CD14-positive monocyte (primary cell): Measurements from ENCODE around the gene TRAK2. TPM values are rescaled to one million over a fixed set of nuclear protein-coding genes. Genes with fewer than 3 reads are reported as not detected.

Experiments
- DNase-seq, 3 donors: peaks; one replicate each; pipeline ENCODE4 v3.0.0-alpha.2; 2011 to 2022
- H2AFZ ChIP-seq: 2 replicates; pipeline ENCODE4 v1.6.0; 2012; ENCODE audit warnings: mild to moderate bottlenecking, low read depth, low read length, inconsistent platforms; ENCODE audit not compliant: insufficient read depth, poor library complexity, severe bottlenecking
- H3K27ac ChIP-seq, 2 donors: 1 replicate in 1 of 2; 2 replicates in 1 of 2; pipeline ENCODE4 v1.5.1; 2012 to 2013; ENCODE audit warnings: low read length in 2 of 2, control low read depth in 1 of 2, inconsistent platforms in 1 of 2, low read depth in 1 of 2, mild to moderate bottlenecking in 1 of 2
- H3K27me3 ChIP-seq, 2 donors: one replicate each; pipeline versions ENCODE4 v1.6.0 to v1.6.1; 2011 to 2013; ENCODE audit warnings: low read length in 2 of 2; ENCODE audit not compliant: control insufficient read depth in 2 of 2, insufficient read depth in 2 of 2
- H3K36me3 ChIP-seq, 2 donors: replicated peaks in 1 of 2; 1 replicate in 1 of 2; 2 replicates in 1 of 2; pipeline versions ENCODE4 v1.5.1 to v1.6.1; 2012 to 2013; ENCODE audit warnings: low read length in 2 of 2, control low read depth in 1 of 2, inconsistent platforms in 1 of 2, mild to moderate bottlenecking in 1 of 2; ENCODE audit not compliant: insufficient read depth in 2 of 2, control insufficient read depth in 1 of 2
- H3K4me1 ChIP-seq, 2 donors: 1 replicate in 1 of 2; 2 replicates in 1 of 2; pipeline versions ENCODE4 v1.5.1 to v1.6.1; 2012 to 2013; ENCODE audit warnings: low read length in 2 of 2, control low read depth in 1 of 2, inconsistent platforms in 1 of 2, mild to moderate bottlenecking in 1 of 2, moderate library complexity in 1 of 2; ENCODE audit not compliant: insufficient read depth in 2 of 2, control insufficient read depth in 1 of 2
- H3K4me2 ChIP-seq: replicated peaks from 2 replicates; pipeline ENCODE3; 2012; ENCODE audit warnings: low read length, moderate library complexity, mild to moderate bottlenecking; ENCODE audit not compliant: poor library complexity, severe bottlenecking; ENCODE audit errors: extremely low read depth
- H3K4me3 ChIP-seq, 3 experiments: fragments of 200-600 bp in 1 of 3; sonication (generic) in 1 of 3; replicated peaks in 1 of 3; 1 replicate in 2 of 3; 2 replicates in 1 of 3; pipeline ENCODE4 v1.5.1; 2011 to 2013; ENCODE audit warnings: low read length in 3 of 3, mild to moderate bottlenecking in 3 of 3, control low read depth in 2 of 3, low read depth in 2 of 3, inconsistent platforms in 1 of 3, moderate library complexity in 1 of 3
- H3K79me2 ChIP-seq: 2 replicates; pipeline ENCODE4 v1.6.0; 2012; ENCODE audit warnings: mild to moderate bottlenecking, control low read depth, inconsistent platforms, low read length, moderate library complexity; ENCODE audit not compliant: insufficient read depth
- H3K9ac ChIP-seq: 2 replicates; pipeline ENCODE4 v1.6.0; 2017; ENCODE audit warnings: low read length, mild to moderate bottlenecking; ENCODE audit not compliant: insufficient read depth, poor library complexity, severe bottlenecking
- H3K9me3 ChIP-seq, 2 donors: replicated peaks in 1 of 2; 1 replicate in 1 of 2; 2 replicates in 1 of 2; pipeline versions ENCODE4 v1.5.1 to v1.6.1; 2012 to 2013; ENCODE audit warnings: low read length in 2 of 2, control low read depth in 1 of 2; ENCODE audit not compliant: control insufficient read depth in 1 of 2, insufficient read depth in 1 of 2
- H4K20me1 ChIP-seq: 2 replicates; pipeline ENCODE4 v1.6.0; 2012; ENCODE audit warnings: mild to moderate bottlenecking, low read length, control low read depth, moderate library complexity; ENCODE audit not compliant: insufficient read depth
- H3K27ac Mint-ChIP-seq, 7 donors: one replicate each; pipeline ENCODE4 v1.8.0; 2020; ENCODE audit warnings: mild to moderate bottlenecking in 7 of 7, mixed read lengths in 7 of 7, moderate library complexity in 6 of 7, inconsistent platforms in 2 of 7
- H3K27me3 Mint-ChIP-seq, 3 donors: one replicate each; pipeline ENCODE4 v1.8.0; 2021 to 2022; ENCODE audit warnings: low read depth in 3 of 3, mild to moderate bottlenecking in 3 of 3, mixed read lengths in 3 of 3, moderate library complexity in 3 of 3, inconsistent platforms in 1 of 3
- H3K36me3 Mint-ChIP-seq, 2 donors: one replicate each; pipeline ENCODE4 v1.8.0; 2020; ENCODE audit warnings: mixed read lengths in 2 of 2, inconsistent platforms in 1 of 2, mild to moderate bottlenecking in 1 of 2
- H3K4me1 Mint-ChIP-seq: one replicate; pipeline ENCODE4 v1.8.0; 2020; ENCODE audit warnings: mild to moderate bottlenecking, mixed read lengths
- H3K4me3 Mint-ChIP-seq, 2 donors: one replicate each; pipeline ENCODE4 v1.8.0; 2020; ENCODE audit warnings: mild to moderate bottlenecking in 2 of 2, mixed read lengths in 2 of 2, moderate library complexity in 1 of 2
- H3K9me3 Mint-ChIP-seq, 7 donors: one replicate each; pipeline ENCODE4 v1.8.0; 2020 to 2022; ENCODE audit warnings: mixed read lengths in 7 of 7, mild to moderate bottlenecking in 6 of 7, moderate library complexity in 6 of 7, inconsistent platforms in 2 of 7
- WGBS: methylation state at CpG from one replicate; pipeline ENCODE4 v1.1.5; 2013; ENCODE audit warnings: missing lambda C conversion rate; ENCODE audit not compliant: insufficient coverage; 5-methylcytosine and 5-hydroxymethylcytosine counted together
- intact Hi-C, 2 donors: fragments of 100-400 bp; cut with micrococcal nuclease; formaldehyde crosslinking; loops; one replicate each; pipeline versions ENCODE4 v1.15.0 to v1.15.1; 2023
- polyA plus RNA-seq, 3 donors: library from polyadenylated mRNA; depleted of rRNA in 1 of 3; unstranded in 2 of 3; stranded (reverse) in 1 of 3; fragments of 300-500 nt in 2 of 3; fragments of >200 nt in 1 of 3; fragmentation: Illumina TruSeq in 2 of 3; gene quantifications; 1 replicate in 2 of 3; 2 replicates in 1 of 3; pipeline ENCODE4 v1.2.3, GENCODE V29; 2012 to 2021
- TF ChIP-seq, protein P1 (sequence below): fragments of 200-600 bp; IDR thresholded peaks from one replicate; pipeline ENCODE4 v1.8.0; 2022; ENCODE audit warnings: antibody characterized with exemption, mild to moderate bottlenecking

Gene TRAK2
- polyA plus RNA-seq, 3 donors = 7.6 to 16.8 (median 15.3) TPM

DNA sequence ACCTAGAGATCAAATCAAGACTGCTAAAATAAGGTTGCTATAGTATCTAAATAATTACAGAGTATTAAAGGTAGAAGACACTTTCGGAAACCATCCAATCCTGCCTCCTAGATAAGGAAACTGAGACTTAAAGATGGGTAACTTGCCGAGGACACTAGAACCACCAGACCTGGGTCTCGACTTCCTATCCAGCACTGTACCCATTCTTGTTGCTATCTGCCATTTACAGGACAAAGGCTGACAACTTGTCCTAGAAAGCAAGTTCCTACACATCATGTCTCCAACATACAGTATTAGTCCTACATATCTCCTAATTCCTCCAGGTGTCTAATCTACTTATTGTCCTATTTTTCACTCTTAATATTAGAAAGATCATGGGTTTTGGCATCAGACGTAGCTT lies 37.7 kb downstream of the TRAK2 start:
- intact Hi-C loops = no loop called here
- Mint-ChIP-seq H3K4me3 (no peak overlapping the region), H3K9me3 (peaks cover 0 to 2% (median 0%) of the 10 kb centered on the region in 7 donors), H3K27ac (no peak overlapping the region), H3K27me3 (no peaks in the 10 kb centered on the region), H3K4me1 (no peaks in the 10 kb centered on the region), H3K36me3 (peaks cover 14 to 23% of the 10 kb centered on the region in 2 donors)
- H3K36me3 ChIP-seq = peaks cover 2 to 17% of the 10 kb centered on the region in 2 donors
- no peak overlapping the region for H3K9ac ChIP-seq
- H3K79me2 ChIP-seq = peaks cover 8% of the 10 kb centered on the region
- no peaks in the 10 kb centered on the region for H3K27me3 ChIP-seq
- no peak overlapping the region for H3K4me2 ChIP-seq
- no peak for DNase-seq
- H4K20me1 ChIP-seq = peaks cover 13% of the 10 kb centered on the region
- H3K9me3 ChIP-seq = no peaks in the 10 kb centered on the region
- H3K4me1 ChIP-seq = no peaks in the 10 kb centered on the region
- WGBS = no CpG with 5 or more reads among the region's 4 CpGs
- no peak overlapping the region for H3K4me3 ChIP-seq
- TF ChIP-seq, protein P1, sequence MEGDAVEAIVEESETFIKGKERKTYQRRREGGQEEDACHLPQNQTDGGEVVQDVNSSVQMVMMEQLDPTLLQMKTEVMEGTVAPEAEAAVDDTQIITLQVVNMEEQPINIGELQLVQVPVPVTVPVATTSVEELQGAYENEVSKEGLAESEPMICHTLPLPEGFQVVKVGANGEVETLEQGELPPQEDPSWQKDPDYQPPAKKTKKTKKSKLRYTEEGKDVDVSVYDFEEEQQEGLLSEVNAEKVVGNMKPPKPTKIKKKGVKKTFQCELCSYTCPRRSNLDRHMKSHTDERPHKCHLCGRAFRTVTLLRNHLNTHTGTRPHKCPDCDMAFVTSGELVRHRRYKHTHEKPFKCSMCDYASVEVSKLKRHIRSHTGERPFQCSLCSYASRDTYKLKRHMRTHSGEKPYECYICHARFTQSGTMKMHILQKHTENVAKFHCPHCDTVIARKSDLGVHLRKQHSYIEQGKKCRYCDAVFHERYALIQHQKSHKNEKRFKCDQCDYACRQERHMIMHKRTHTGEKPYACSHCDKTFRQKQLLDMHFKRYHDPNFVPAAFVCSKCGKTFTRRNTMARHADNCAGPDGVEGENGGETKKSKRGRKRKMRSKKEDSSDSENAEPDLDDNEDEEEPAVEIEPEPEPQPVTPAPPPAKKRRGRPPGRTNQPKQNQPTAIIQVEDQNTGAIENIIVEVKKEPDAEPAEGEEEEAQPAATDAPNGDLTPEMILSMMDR = no peak
- H3K27ac ChIP-seq = no peak overlapping the region
- no peak overlapping the region for H2AFZ ChIP-seq

DNA sequence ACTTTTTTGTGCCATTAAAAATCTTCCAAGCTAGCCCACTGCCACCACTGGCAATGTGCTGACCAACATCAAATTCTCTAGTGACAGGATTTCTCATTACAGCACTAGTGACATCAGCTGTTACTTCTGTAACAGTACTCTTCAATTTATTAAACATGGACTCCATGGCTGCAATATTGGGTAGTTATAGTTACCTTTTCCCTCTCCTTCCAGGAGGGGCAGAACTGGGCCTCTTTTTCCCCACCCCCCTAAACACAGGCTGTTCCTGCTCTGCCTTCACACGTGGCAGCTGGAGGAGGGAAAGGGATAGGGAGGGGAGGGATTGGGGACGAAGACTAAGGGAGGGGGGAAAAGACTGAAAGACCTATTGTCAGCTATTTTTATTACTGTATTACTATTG lies 38.1 kb downstream of the TRAK2 start:
- Mint-ChIP-seq H3K9me3 (peaks cover 0 to 2% (median 0%) of the 10 kb centered on the region in 7 donors), H3K4me3 (no peak overlapping the region), H3K27ac (no peak overlapping the region), H3K4me1 (no peaks in the 10 kb centered on the region), H3K27me3 (no peaks in the 10 kb centered on the region), H3K36me3 (peaks cover 14 to 25% of the 10 kb centered on the region in 2 donors)
- TF ChIP-seq, protein P1 = no peak
- H3K27me3 ChIP-seq = no peaks in the 10 kb centered on the region
- H3K9me3 ChIP-seq = no peaks in the 10 kb centered on the region
- H3K9ac ChIP-seq = no peak overlapping the region
- no peak overlapping the region for H2AFZ ChIP-seq
- peaks cover 2 to 14% of the 10 kb centered on the region in 2 donors for H3K36me3 ChIP-seq
- no peak overlapping the region for H3K4me2 ChIP-seq
- H3K27ac ChIP-seq = no peak overlapping the region
- no peak overlapping the region for H3K4me3 ChIP-seq
- intact Hi-C loops = no loop called here
- no peak for DNase-seq
- no peaks in the 10 kb centered on the region for H3K4me1 ChIP-seq
- WGBS = no CpG with 5 or more reads among the region's 2 CpGs
- H3K79me2 ChIP-seq = peaks cover 8% of the 10 kb centered on the region
- H4K20me1 ChIP-seq = peaks cover 13% of the 10 kb centered on the region
